CD14-positive monocyte (primary cell): Measurements from ENCODE around the gene C4BPB. TPM values are rescaled to one million over a fixed set of nuclear protein-coding genes. Genes with fewer than 3 reads are reported as not detected.

Experiments used
- DNase-seq, 3 donors: peaks; one replicate each; pipeline ENCODE4 v3.0.0-alpha.2; 2011 to 2022
- H2AFZ ChIP-seq: 2 replicates; pipeline ENCODE4 v1.6.0; 2012; ENCODE audit warnings: mild to moderate bottlenecking, low read depth, low read length, inconsistent platforms; ENCODE audit not compliant: insufficient read depth, poor library complexity, severe bottlenecking
- H3K27ac ChIP-seq, 2 donors: 1 replicate in 1 of 2; 2 replicates in 1 of 2; pipeline ENCODE4 v1.5.1; 2012 to 2013; ENCODE audit warnings: low read length in 2 of 2, control low read depth in 1 of 2, inconsistent platforms in 1 of 2, low read depth in 1 of 2, mild to moderate bottlenecking in 1 of 2
- H3K27me3 ChIP-seq, 2 donors: one replicate each; pipeline versions ENCODE4 v1.6.0 to v1.6.1; 2011 to 2013; ENCODE audit warnings: low read length in 2 of 2; ENCODE audit not compliant: control insufficient read depth in 2 of 2, insufficient read depth in 2 of 2
- H3K36me3 ChIP-seq, 2 donors: replicated peaks in 1 of 2; 1 replicate in 1 of 2; 2 replicates in 1 of 2; pipeline versions ENCODE4 v1.5.1 to v1.6.1; 2012 to 2013; ENCODE audit warnings: low read length in 2 of 2, control low read depth in 1 of 2, inconsistent platforms in 1 of 2, mild to moderate bottlenecking in 1 of 2; ENCODE audit not compliant: insufficient read depth in 2 of 2, control insufficient read depth in 1 of 2
- H3K4me1 ChIP-seq, 2 donors: 1 replicate in 1 of 2; 2 replicates in 1 of 2; pipeline versions ENCODE4 v1.5.1 to v1.6.1; 2012 to 2013; ENCODE audit warnings: low read length in 2 of 2, control low read depth in 1 of 2, inconsistent platforms in 1 of 2, mild to moderate bottlenecking in 1 of 2, moderate library complexity in 1 of 2; ENCODE audit not compliant: insufficient read depth in 2 of 2, control insufficient read depth in 1 of 2
- H3K4me2 ChIP-seq: replicated peaks from 2 replicates; pipeline ENCODE3; 2012; ENCODE audit warnings: low read length, moderate library complexity, mild to moderate bottlenecking; ENCODE audit not compliant: poor library complexity, severe bottlenecking; ENCODE audit errors: extremely low read depth
- H3K4me3 ChIP-seq, 3 experiments: fragments of 200-600 bp in 1 of 3; sonication (generic) in 1 of 3; replicated peaks in 1 of 3; 1 replicate in 2 of 3; 2 replicates in 1 of 3; pipeline ENCODE4 v1.5.1; 2011 to 2013; ENCODE audit warnings: low read length in 3 of 3, mild to moderate bottlenecking in 3 of 3, control low read depth in 2 of 3, low read depth in 2 of 3, inconsistent platforms in 1 of 3, moderate library complexity in 1 of 3
- H3K79me2 ChIP-seq: 2 replicates; pipeline ENCODE4 v1.6.0; 2012; ENCODE audit warnings: mild to moderate bottlenecking, control low read depth, inconsistent platforms, low read length, moderate library complexity; ENCODE audit not compliant: insufficient read depth
- H3K9ac ChIP-seq: 2 replicates; pipeline ENCODE4 v1.6.0; 2017; ENCODE audit warnings: low read length, mild to moderate bottlenecking; ENCODE audit not compliant: insufficient read depth, poor library complexity, severe bottlenecking
- H3K9me3 ChIP-seq, 2 donors: replicated peaks in 1 of 2; 1 replicate in 1 of 2; 2 replicates in 1 of 2; pipeline versions ENCODE4 v1.5.1 to v1.6.1; 2012 to 2013; ENCODE audit warnings: low read length in 2 of 2, control low read depth in 1 of 2; ENCODE audit not compliant: control insufficient read depth in 1 of 2, insufficient read depth in 1 of 2
- H4K20me1 ChIP-seq: 2 replicates; pipeline ENCODE4 v1.6.0; 2012; ENCODE audit warnings: mild to moderate bottlenecking, low read length, control low read depth, moderate library complexity; ENCODE audit not compliant: insufficient read depth
- H3K27ac Mint-ChIP-seq, 7 donors: one replicate each; pipeline ENCODE4 v1.8.0; 2020; ENCODE audit warnings: mild to moderate bottlenecking in 7 of 7, mixed read lengths in 7 of 7, moderate library complexity in 6 of 7, inconsistent platforms in 2 of 7
- H3K27me3 Mint-ChIP-seq, 3 donors: one replicate each; pipeline ENCODE4 v1.8.0; 2021 to 2022; ENCODE audit warnings: low read depth in 3 of 3, mild to moderate bottlenecking in 3 of 3, mixed read lengths in 3 of 3, moderate library complexity in 3 of 3, inconsistent platforms in 1 of 3
- H3K36me3 Mint-ChIP-seq, 2 donors: one replicate each; pipeline ENCODE4 v1.8.0; 2020; ENCODE audit warnings: mixed read lengths in 2 of 2, inconsistent platforms in 1 of 2, mild to moderate bottlenecking in 1 of 2
- H3K4me1 Mint-ChIP-seq: one replicate; pipeline ENCODE4 v1.8.0; 2020; ENCODE audit warnings: mild to moderate bottlenecking, mixed read lengths
- H3K4me3 Mint-ChIP-seq, 2 donors: one replicate each; pipeline ENCODE4 v1.8.0; 2020; ENCODE audit warnings: mild to moderate bottlenecking in 2 of 2, mixed read lengths in 2 of 2, moderate library complexity in 1 of 2
- H3K9me3 Mint-ChIP-seq, 7 donors: one replicate each; pipeline ENCODE4 v1.8.0; 2020 to 2022; ENCODE audit warnings: mixed read lengths in 7 of 7, mild to moderate bottlenecking in 6 of 7, moderate library complexity in 6 of 7, inconsistent platforms in 2 of 7
- WGBS: methylation state at CpG from one replicate; pipeline ENCODE4 v1.1.5; 2013; ENCODE audit warnings: missing lambda C conversion rate; ENCODE audit not compliant: insufficient coverage; 5-methylcytosine and 5-hydroxymethylcytosine counted together
- intact Hi-C, 2 donors: fragments of 100-400 bp; cut with micrococcal nuclease; formaldehyde crosslinking; loops; one replicate each; pipeline versions ENCODE4 v1.15.0 to v1.15.1; 2023
- polyA plus RNA-seq, 3 donors: library from polyadenylated mRNA; depleted of rRNA in 1 of 3; unstranded in 2 of 3; stranded (reverse) in 1 of 3; fragments of 300-500 nt in 2 of 3; fragments of >200 nt in 1 of 3; fragmentation: Illumina TruSeq in 2 of 3; gene quantifications; 1 replicate in 2 of 3; 2 replicates in 1 of 3; pipeline ENCODE4 v1.2.3, GENCODE V29; 2012 to 2021
- TF ChIP-seq, protein P1 (sequence below): fragments of 200-600 bp; IDR thresholded peaks from one replicate; pipeline ENCODE4 v1.8.0; 2022; ENCODE audit warnings: antibody characterized with exemption, mild to moderate bottlenecking

C4BPB gene
- polyA plus RNA-seq, 3 donors: not detected

DNA sequence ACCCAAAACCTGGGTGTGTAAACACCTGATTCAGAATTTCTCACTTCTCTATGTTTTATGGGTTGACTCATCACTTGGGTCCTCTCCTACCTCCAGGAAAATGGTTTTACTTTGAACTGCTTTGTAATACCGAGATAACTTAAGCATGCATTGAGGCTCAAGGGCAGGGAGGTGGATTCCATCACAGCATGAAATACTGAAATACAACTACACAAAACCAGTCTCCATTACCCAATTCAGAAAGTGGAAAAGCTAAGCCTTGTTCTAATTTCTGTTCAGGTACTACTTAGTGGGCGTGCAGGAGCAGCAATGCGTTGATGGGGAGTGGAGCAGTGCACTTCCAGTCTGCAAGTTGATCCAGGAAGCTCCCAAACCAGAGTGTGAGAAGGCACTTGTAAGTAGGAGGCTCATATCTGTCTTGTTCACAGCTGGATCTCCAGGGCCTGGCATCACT, 9.2 kb downstream of the C4BPB start:
- Histone ChIP-seq H3K27me3 (no peaks in the 10 kb centered on the region), H4K20me1 (no peaks in the 10 kb centered on the region), H3K9ac (no peak overlapping the region), H3K36me3 (no peaks in the 10 kb centered on the region), H3K27ac (no peak overlapping the region), H3K79me2 (no peaks in the 10 kb centered on the region), H3K4me1 (no peaks in the 10 kb centered on the region), H3K4me3 (no peak overlapping the region), H3K4me2 (no peak overlapping the region), H3K9me3 (no peaks in the 10 kb centered on the region), H2AFZ (no peak overlapping the region)
- TF ChIP-seq, protein P1, sequence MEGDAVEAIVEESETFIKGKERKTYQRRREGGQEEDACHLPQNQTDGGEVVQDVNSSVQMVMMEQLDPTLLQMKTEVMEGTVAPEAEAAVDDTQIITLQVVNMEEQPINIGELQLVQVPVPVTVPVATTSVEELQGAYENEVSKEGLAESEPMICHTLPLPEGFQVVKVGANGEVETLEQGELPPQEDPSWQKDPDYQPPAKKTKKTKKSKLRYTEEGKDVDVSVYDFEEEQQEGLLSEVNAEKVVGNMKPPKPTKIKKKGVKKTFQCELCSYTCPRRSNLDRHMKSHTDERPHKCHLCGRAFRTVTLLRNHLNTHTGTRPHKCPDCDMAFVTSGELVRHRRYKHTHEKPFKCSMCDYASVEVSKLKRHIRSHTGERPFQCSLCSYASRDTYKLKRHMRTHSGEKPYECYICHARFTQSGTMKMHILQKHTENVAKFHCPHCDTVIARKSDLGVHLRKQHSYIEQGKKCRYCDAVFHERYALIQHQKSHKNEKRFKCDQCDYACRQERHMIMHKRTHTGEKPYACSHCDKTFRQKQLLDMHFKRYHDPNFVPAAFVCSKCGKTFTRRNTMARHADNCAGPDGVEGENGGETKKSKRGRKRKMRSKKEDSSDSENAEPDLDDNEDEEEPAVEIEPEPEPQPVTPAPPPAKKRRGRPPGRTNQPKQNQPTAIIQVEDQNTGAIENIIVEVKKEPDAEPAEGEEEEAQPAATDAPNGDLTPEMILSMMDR: no peak
- H3K27ac Mint-ChIP-seq: no peak overlapping the region
- DNase-seq: no peak
- no peaks in the 10 kb centered on the region for H3K36me3 Mint-ChIP-seq
- no CpG with 5 or more reads among the region's 3 CpGs for WGBS
- H3K4me3 Mint-ChIP-seq: no peak overlapping the region
- H3K9me3 Mint-ChIP-seq: peaks cover 0 to 8% (median 0%) of the 10 kb centered on the region in 7 donors
- peaks cover 0 to 3% (median 3%) of the 10 kb centered on the region in 3 donors for H3K27me3 Mint-ChIP-seq
- peaks cover 3% of the 10 kb centered on the region for H3K4me1 Mint-ChIP-seq
- intact Hi-C loops: no loop called here

DNA sequence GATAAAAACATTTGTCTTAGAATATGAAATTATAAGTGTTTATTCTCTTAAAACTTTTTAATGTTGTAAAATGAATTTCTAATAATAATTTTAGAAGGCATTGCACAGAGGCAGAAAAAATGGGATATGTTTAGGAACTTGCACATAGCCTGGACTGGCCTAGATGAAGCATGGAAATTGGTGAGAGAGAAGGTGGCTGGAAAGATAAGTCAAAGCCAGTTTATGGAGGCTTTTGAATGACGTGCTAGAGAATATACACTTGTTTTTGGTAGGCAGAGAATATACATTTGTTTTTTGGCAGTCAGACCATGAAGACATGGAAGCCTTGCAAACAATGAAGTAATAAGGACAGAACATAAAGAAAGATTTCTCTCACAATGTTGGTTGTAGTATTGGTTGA, 13.1 kb downstream of the C4BPB start:
- peaks cover 0 to 8% (median 0%) of the 10 kb centered on the region in 7 donors for H3K9me3 Mint-ChIP-seq
- H3K36me3 Mint-ChIP-seq: no peaks in the 10 kb centered on the region
- peaks cover 0 to 3% (median 3%) of the 10 kb centered on the region in 3 donors for H3K27me3 Mint-ChIP-seq
- Histone ChIP-seq H3K27ac (no peak overlapping the region), H4K20me1 (no peaks in the 10 kb centered on the region), H3K27me3 (no peaks in the 10 kb centered on the region), H3K79me2 (no peaks in the 10 kb centered on the region), H3K36me3 (no peaks in the 10 kb centered on the region), H3K4me2 (no peak overlapping the region), H3K9ac (no peak overlapping the region), H3K4me1 (peaks cover 14 to 17% of the 10 kb centered on the region in 2 donors), H3K9me3 (no peaks in the 10 kb centered on the region), H2AFZ (no peak overlapping the region), H3K4me3 (no peak overlapping the region)
- TF ChIP-seq, protein P1: no peak
- no peak overlapping the region for H3K4me3 Mint-ChIP-seq
- intact Hi-C loops: no loop called here
- H3K27ac Mint-ChIP-seq: no peak overlapping the region
- H3K4me1 Mint-ChIP-seq: peaks cover 35% of the 10 kb centered on the region
- 100% methylated on average over 1 of the region's 1 CpG for WGBS
- no peak for DNase-seq
